Neural cell (in vitro differentiated cells): ENCODE results near the gene RSRC1.

Source experiments
- TAF1 ChIP-seq: IDR thresholded peaks from 2 replicates; pipeline ENCODE4 v1.6.1; 2012; ENCODE audit warnings: low read depth
- TF ChIP-seq, protein P1 (sequence below): fragments of 450-650 bp; IDR thresholded peaks from 2 replicates; pipeline ENCODE4 v1.5.1; 2014; ENCODE audit warnings: antibody characterized with exemption, mild to moderate bottlenecking, moderate library complexity; ENCODE audit not compliant: poor library complexity, severe bottlenecking

DNA sequence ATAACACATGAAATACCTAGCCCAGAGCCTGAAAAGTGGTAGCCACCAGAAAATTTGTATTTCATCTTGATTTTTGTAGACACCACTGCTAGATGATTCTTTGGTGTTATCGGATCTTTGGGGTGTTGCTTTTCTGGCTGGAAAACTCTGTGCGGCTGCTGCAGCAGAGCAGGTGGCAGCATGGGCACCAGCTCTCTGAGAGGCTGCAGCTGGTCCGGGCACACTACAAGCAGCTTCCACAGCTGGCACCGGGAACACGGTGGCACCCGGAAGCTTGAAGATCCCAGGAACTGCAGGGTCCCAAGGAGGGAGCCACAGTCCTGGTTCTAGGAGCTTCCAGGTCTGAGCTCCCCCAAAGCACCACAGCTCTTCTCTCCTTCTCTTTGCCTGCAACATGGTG is 249.4 kb downstream of the RSRC1 start:
- TF ChIP-seq, protein P1, sequence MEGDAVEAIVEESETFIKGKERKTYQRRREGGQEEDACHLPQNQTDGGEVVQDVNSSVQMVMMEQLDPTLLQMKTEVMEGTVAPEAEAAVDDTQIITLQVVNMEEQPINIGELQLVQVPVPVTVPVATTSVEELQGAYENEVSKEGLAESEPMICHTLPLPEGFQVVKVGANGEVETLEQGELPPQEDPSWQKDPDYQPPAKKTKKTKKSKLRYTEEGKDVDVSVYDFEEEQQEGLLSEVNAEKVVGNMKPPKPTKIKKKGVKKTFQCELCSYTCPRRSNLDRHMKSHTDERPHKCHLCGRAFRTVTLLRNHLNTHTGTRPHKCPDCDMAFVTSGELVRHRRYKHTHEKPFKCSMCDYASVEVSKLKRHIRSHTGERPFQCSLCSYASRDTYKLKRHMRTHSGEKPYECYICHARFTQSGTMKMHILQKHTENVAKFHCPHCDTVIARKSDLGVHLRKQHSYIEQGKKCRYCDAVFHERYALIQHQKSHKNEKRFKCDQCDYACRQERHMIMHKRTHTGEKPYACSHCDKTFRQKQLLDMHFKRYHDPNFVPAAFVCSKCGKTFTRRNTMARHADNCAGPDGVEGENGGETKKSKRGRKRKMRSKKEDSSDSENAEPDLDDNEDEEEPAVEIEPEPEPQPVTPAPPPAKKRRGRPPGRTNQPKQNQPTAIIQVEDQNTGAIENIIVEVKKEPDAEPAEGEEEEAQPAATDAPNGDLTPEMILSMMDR: no peak
- no peak for TF ChIP-seq TAF1
